BJ (cell line): ENCODE measurements around the gene MEOX1. TPM values are rescaled to one million over a fixed set of nuclear protein-coding genes. Genes with fewer than 3 reads are reported as not detected.

ENCODE experiments used
- CTCF ChIA-PET: fragments of 350-600 bp; formaldehyde crosslinking; extraction: SDS; loops from one replicate; lab custom pipeline; 2021; ENCODE audit warnings: antibody characterized with exemption, inconsistent platforms; lab: Yijun Ruan, JAX
- POLR2A ChIA-PET: fragments of 300-600 bp; sonication (Branson Sonifier 250); formaldehyde crosslinking; extraction: SDS; loops from one replicate; lab custom pipeline; 2021; ENCODE audit warnings: antibody characterized with exemption; lab: Charles Lee
- DNase-seq: peaks from one replicate; pipeline ENCODE4 v3.0.0-alpha.2; 2011; ENCODE audit warnings: low read depth
- H3K27me3 ChIP-seq: 2 replicates; pipeline ENCODE4 v1.6.0; 2011; ENCODE audit warnings: low read length; ENCODE audit not compliant: control insufficient read depth, insufficient read depth
- H3K36me3 ChIP-seq: 2 replicates; pipeline ENCODE4 v1.5.1; 2011; ENCODE audit warnings: low read length; ENCODE audit not compliant: control insufficient read depth, insufficient read depth
- H3K4me3 ChIP-seq: 2 replicates; pipeline ENCODE4 v1.5.1; 2011; ENCODE audit warnings: low read depth, mild to moderate bottlenecking, control low read depth, low read length
- CTCF ChIP-seq: IDR thresholded peaks from 2 replicates; pipeline ENCODE4 v1.5.1; 2011; ENCODE audit warnings: low read depth, mild to moderate bottlenecking, control low read depth, inconsistent platforms, low read length, moderate library complexity; ENCODE audit not compliant: insufficient read depth
- polyA minus RNA-seq: library from RNA; depleted of rRNA, polyadenylated mRNA; stranded (reverse); fragments of >200 nt; gene quantifications from 2 replicates; pipeline ENCODE4 v1.2.3, GENCODE V29; 2011; rRNA and poly(A)+ RNA removed
- polyA plus RNA-seq: library from polyadenylated mRNA; depleted of rRNA; stranded (reverse); fragments of >200 nt; gene quantifications from 2 replicates; pipeline ENCODE4 v1.2.3, GENCODE V29; 2011; rRNA removed

The MEOX1 gene
- polyA plus RNA-seq, result not detected in 2 replicates
- polyA minus RNA-seq, result 0.09 TPM in 1 of 2 replicates, not detected in the other

- H3K36me3 ChIP-seq, result no peaks in the 10 kb centered on the region
- ChIA-PET POLR2A (no interaction called here), CTCF (interaction anchor here (1.5 to 2.4 kb wide), 2 partner anchors 85 to 98 kb away, joined by 3 to 10 read pairs; no protein-coding TSS in a partner anchor)
- no peak within 1 kb of the TSS for H3K4me3 ChIP-seq
- no peak for TF ChIP-seq CTCF
- H3K27me3 ChIP-seq, result peaks cover 3% of the 10 kb centered on the region; the same call in 1 of the 2 replicates
- peak; percentile 41 for DNase-seq
Observed at GRCh38 chr17:43661699-43662412, at the start of gene MEOX1. MEOX1 (minus strand) TSS chr17:43661922; CDS start chr17:43661534, 388 bp downstream.

- POLR2A ChIA-PET, result no interaction called here
- TF ChIP-seq CTCF, result no peak
- no peaks in the 10 kb centered on the region for H3K36me3 ChIP-seq
- CTCF ChIA-PET, result interaction anchor here (6.8 to 24.7 kb wide), 2 partner anchors 14 to 49 kb away, joined by 50 to 784 read pairs; partner anchors contain the start of gene SOST
- H3K27me3 ChIP-seq, result peaks cover 6% of the 10 kb centered on the region
- H3K4me3 ChIP-seq, result no peak overlapping the region
- DNase-seq, result no peak
Observed at GRCh38 chr17:43710101-43710500, 48.4 kb upstream of the MEOX1 start.

GRCh38 chr17:43709210-43709609 is 47.5 kb upstream of the MEOX1 start:
- no peak for DNase-seq
- CTCF ChIA-PET, result interaction anchor here (6.8 to 24.7 kb wide), 2 partner anchors 13 to 50 kb away, joined by 50 to 784 read pairs; partner anchors contain the start of gene SOST
- peaks cover 7% of the 10 kb centered on the region for H3K27me3 ChIP-seq
- no peak overlapping the region for H3K4me3 ChIP-seq
- no peaks in the 10 kb centered on the region for H3K36me3 ChIP-seq
- TF ChIP-seq CTCF, result no peak
- POLR2A ChIA-PET, result interaction anchor here (0.6 kb wide), 1 partner anchor 8 kb away, joined by 3 read pairs; no protein-coding TSS in a partner anchor

- CTCF ChIA-PET, result interaction anchor here (6.8 to 24.7 kb wide), 2 partner anchors 11 to 52 kb away, joined by 50 to 784 read pairs; partner anchors contain the start of gene SOST
- TF ChIP-seq CTCF, result no peak
- H3K4me3 ChIP-seq, result no peak overlapping the region
- H3K36me3 ChIP-seq, result no peaks in the 10 kb centered on the region
- POLR2A ChIA-PET, result no interaction called here
- DNase-seq, result no peak
- peaks cover 7% of the 10 kb centered on the region for H3K27me3 ChIP-seq
Observed at GRCh38 chr17:43707184-43707583, 45.5 kb upstream of the MEOX1 start.

- no peak for TF ChIP-seq CTCF
- Histone ChIP-seq H3K4me3 (no peak overlapping the region), H3K36me3 (no peaks in the 10 kb centered on the region), H3K27me3 (peaks cover 7% of the 10 kb centered on the region)
- POLR2A ChIA-PET, result no interaction called here
- DNase-seq, result no peak
- CTCF ChIA-PET, result interaction anchor here (0.7 to 24.7 kb wide), 5 partner anchors 8 to 53 kb away, joined by 3 to 784 read pairs (median 3); partner anchors contain the start of gene SOST
Observed at GRCh38 chr17:43706235-43706634, 44.5 kb upstream of the MEOX1 start.
